ENCODE measurements around the gene PPP1R17. TPM values are rescaled to one million over a fixed set of nuclear protein-coding genes. Genes with fewer than 3 reads are reported as not detected.

The PPP1R17 gene
- total RNA-seq, 1 experiment from 2014 or later = not detected

DNA sequence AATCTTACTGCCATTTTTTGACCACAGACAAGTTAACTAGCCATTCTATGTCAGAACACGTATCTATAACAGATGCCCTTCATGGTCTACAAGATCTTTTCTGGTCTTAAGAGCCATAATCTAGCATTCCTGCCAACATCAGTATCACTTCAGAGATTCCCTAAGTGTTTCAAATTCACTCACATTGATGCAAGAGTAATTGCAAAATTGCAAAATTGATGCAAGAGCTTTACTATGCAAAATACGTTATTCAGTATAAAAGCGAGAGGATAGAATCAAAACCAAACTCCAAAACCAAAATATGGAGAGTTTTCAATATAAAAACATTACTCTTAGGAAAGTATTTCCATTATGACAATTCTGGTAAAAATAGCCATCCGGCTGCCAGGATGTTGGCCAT, 38.1 kb upstream of the PPP1R17 start:
- H3K4me1 ChIP-seq = no peaks in the 10 kb centered on the region
- H3K4me3 ChIP-seq (ENCODE audit: low read depth, low read length) = no peak overlapping the region
- no peaks in the 10 kb centered on the region for H3K27me3 ChIP-seq (replicated peaks; ENCODE audit: control insufficient read depth, insufficient read depth, low read length)
- Mint-ChIP-seq H3K27me3 (ENCODE audit: insufficient read depth, unreplicated experiment) (peaks cover 25% of the 10 kb centered on the region), H3K4me3 (ENCODE audit: unreplicated experiment) (no peak overlapping the region), H3K4me1 (ENCODE audit: low read depth, unreplicated experiment) (no peaks in the 10 kb centered on the region), H3K36me3 (ENCODE audit: insufficient read depth, unreplicated experiment) (no peaks in the 10 kb centered on the region), H3K27ac (ENCODE audit: unreplicated experiment) (no peak overlapping the region), H3K9me3 (ENCODE audit: unreplicated experiment) (no peaks in the 10 kb centered on the region)
- DNase-seq = no peak
- no TSS peak for BruUV-seq (replicated peaks)
- POLR2A ChIA-PET = no interaction called here
- intact Hi-C loops (cut with micrococcal nuclease; ENCODE audit: unreplicated experiment) = loop anchor here (1.0 kb wide), 1 partner anchor 87 kb away; no protein-coding TSS in a partner anchor
- H3K36me3 ChIP-seq (ENCODE audit: control insufficient read depth, insufficient read depth, low read length) = no peaks in the 10 kb centered on the region
- H3K9me3 ChIP-seq = no peaks in the 10 kb centered on the region
- CTCF ChIA-PET = no interaction called here
- TF ChIP-seq, protein P1, sequence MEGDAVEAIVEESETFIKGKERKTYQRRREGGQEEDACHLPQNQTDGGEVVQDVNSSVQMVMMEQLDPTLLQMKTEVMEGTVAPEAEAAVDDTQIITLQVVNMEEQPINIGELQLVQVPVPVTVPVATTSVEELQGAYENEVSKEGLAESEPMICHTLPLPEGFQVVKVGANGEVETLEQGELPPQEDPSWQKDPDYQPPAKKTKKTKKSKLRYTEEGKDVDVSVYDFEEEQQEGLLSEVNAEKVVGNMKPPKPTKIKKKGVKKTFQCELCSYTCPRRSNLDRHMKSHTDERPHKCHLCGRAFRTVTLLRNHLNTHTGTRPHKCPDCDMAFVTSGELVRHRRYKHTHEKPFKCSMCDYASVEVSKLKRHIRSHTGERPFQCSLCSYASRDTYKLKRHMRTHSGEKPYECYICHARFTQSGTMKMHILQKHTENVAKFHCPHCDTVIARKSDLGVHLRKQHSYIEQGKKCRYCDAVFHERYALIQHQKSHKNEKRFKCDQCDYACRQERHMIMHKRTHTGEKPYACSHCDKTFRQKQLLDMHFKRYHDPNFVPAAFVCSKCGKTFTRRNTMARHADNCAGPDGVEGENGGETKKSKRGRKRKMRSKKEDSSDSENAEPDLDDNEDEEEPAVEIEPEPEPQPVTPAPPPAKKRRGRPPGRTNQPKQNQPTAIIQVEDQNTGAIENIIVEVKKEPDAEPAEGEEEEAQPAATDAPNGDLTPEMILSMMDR (IDR thresholded peaks at IDR 0.05; ENCODE audit: insufficient read depth in 1 of 2, low read depth in 1 of 2, low read length in 1 of 2, severe bottlenecking in 1 of 2, unreplicated experiment in 1 of 2) = no peak

DNA sequence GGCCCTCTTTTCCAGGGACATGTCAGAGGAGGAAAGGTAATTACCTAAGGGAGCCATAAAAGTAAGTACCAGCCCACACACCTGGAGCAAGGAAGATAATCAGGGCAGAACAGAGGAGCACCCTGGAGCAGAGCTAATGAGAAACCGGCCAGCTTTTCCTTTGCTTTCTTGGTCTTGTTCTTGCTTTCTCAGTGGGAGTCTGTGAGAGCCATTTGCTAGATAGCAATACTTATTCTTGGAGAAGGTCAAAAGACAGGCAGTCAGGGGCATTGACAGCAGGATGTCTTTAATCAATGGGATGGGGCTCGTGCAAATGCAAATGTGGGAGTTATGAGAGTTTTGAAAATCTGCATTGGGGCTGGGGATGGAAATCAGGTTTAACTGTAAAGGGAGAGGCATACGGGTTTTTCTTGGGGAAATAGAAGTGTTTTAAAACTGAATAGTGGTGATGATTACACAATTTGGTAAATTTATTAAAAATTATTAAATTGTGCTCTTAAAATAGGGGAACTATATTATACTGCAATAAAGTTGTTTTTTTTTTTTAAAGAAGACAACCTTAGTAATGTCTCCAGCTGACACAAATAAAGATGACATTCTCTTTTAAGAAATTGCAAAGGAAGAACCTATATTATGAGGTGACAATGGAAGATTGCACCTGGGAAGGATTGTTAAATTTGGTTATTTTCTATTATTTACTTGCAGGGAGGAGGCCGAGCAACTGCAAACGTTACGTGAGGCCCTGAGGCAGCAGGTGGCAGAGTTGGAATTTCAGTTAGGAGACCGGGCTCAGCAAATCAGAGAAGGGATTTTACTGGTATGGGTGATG, 35.6 kb upstream of the PPP1R17 start:
- no peaks in the 10 kb centered on the region for H3K36me3 ChIP-seq (ENCODE audit: control insufficient read depth, insufficient read depth, low read length)
- ChIA-PET CTCF (no interaction called here), POLR2A (no interaction called here)
- Mint-ChIP-seq H3K27ac (ENCODE audit: unreplicated experiment) (no peak overlapping the region), H3K27me3 (ENCODE audit: insufficient read depth, unreplicated experiment) (peaks cover 27% of the 10 kb centered on the region), H3K4me3 (ENCODE audit: unreplicated experiment) (no peak overlapping the region), H3K4me1 (ENCODE audit: low read depth, unreplicated experiment) (no peaks in the 10 kb centered on the region), H3K9me3 (ENCODE audit: unreplicated experiment) (no peaks in the 10 kb centered on the region), H3K36me3 (ENCODE audit: insufficient read depth, unreplicated experiment) (no peaks in the 10 kb centered on the region)
- DNase-seq = no peak
- no TSS peak for BruUV-seq (replicated peaks)
- TF ChIP-seq, protein P1 (IDR thresholded peaks at IDR 0.05; ENCODE audit: insufficient read depth in 1 of 2, low read depth in 1 of 2, low read length in 1 of 2, severe bottlenecking in 1 of 2, unreplicated experiment in 1 of 2) = no peak
- no peaks in the 10 kb centered on the region; the same call in 1 of the 2 replicates for H3K27me3 ChIP-seq (replicated peaks; ENCODE audit: control insufficient read depth, insufficient read depth, low read length)
- intact Hi-C loops (cut with micrococcal nuclease; ENCODE audit: unreplicated experiment) = no loop called here
- no peak overlapping the region for H3K4me3 ChIP-seq (ENCODE audit: low read depth, low read length)
- H3K4me1 ChIP-seq = no peaks in the 10 kb centered on the region
- no peaks in the 10 kb centered on the region for H3K9me3 ChIP-seq

DNA sequence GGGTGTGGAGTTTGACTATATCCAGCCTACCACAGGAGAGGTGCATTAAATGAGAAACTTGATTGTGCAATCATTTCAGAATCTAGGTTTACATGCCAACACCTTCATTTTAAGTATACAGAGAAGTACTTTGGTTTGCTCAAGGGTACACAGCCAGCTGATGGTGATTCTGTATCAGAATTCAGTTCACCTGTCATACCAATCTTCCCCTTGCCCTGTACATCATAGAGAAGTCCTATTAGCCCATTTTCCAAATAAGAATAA, 35.0 kb upstream of the PPP1R17 start:
- Mint-ChIP-seq H3K4me3 (ENCODE audit: unreplicated experiment) (no peak overlapping the region), H3K27me3 (ENCODE audit: insufficient read depth, unreplicated experiment) (peaks cover 23% of the 10 kb centered on the region), H3K9me3 (ENCODE audit: unreplicated experiment) (no peaks in the 10 kb centered on the region), H3K27ac (ENCODE audit: unreplicated experiment) (no peak overlapping the region), H3K4me1 (ENCODE audit: low read depth, unreplicated experiment) (no peaks in the 10 kb centered on the region), H3K36me3 (ENCODE audit: insufficient read depth, unreplicated experiment) (no peaks in the 10 kb centered on the region)
- Histone ChIP-seq H3K36me3 (ENCODE audit: control insufficient read depth, insufficient read depth, low read length) (no peaks in the 10 kb centered on the region), H3K4me3 (ENCODE audit: low read depth, low read length) (no peak overlapping the region), H3K4me1 (no peaks in the 10 kb centered on the region), H3K27me3 (replicated peaks; ENCODE audit: control insufficient read depth, insufficient read depth, low read length) (no peaks in the 10 kb centered on the region; the same call in 1 of the 2 replicates), H3K9me3 (no peaks in the 10 kb centered on the region)
- no TSS peak for BruUV-seq (replicated peaks)
- TF ChIP-seq, protein P1 (IDR thresholded peaks at IDR 0.05; ENCODE audit: insufficient read depth in 1 of 2, low read depth in 1 of 2, low read length in 1 of 2, severe bottlenecking in 1 of 2, unreplicated experiment in 1 of 2) = no peak
- ChIA-PET POLR2A (no interaction called here), CTCF (no interaction called here)
- intact Hi-C loops (cut with micrococcal nuclease; ENCODE audit: unreplicated experiment) = no loop called here
- no peak for DNase-seq
